Stimulated activated CD4-positive, alpha-beta T cell treated with anti-CD3 and anti-CD28 coated beads, Interleukin-1b, Interleukin-23, amount 100 ng/mL, for 1 hour (primary cell): Measurements from ENCODE around the gene RNF25.

Experiments
- DNase-seq, 2 donors: peaks; one replicate each; pipeline ENCODE4 v3.0.0-alpha.2; 2020; ENCODE audit warnings: low read depth in 2 of 2

RNF25 gene

GRCh38 chr2:218623366-218623705 is 48.5 kb downstream of the RNF25 start:
- no peak for DNase-seq

GRCh38 chr2:218622606-218623365 is 49.0 kb downstream of the RNF25 start:
- DNase-seq, result no peak

- DNase-seq, result no peak
Measured at GRCh38 chr2:218621007-218621406, 50.8 kb downstream of the RNF25 start.

GRCh38 chr2:218618102-218618860 is 53.5 kb downstream of the RNF25 start:
- DNase-seq, result no peak

GRCh38 chr2:218615868-218616315 is 55.9 kb downstream of the RNF25 start:
- no peak for DNase-seq
